Activated CD4-positive, alpha-beta T cell treated with anti-CD3 and anti-CD28 coated beads for 24 hours (primary cell): Measurements from ENCODE around the gene KLF6.
"Not testable (repeated sequence)": the region's sequence is repeated elsewhere in the genome, so short reads cannot be mapped to it uniquely, and the experiment has no call there.

Source experiments
- DNase-seq, 2 donors: peaks; one replicate each; pipeline ENCODE4 v3.0.0-alpha.2; 2020; ENCODE audit warnings: low read depth in 2 of 2

Gene KLF6

DNA sequence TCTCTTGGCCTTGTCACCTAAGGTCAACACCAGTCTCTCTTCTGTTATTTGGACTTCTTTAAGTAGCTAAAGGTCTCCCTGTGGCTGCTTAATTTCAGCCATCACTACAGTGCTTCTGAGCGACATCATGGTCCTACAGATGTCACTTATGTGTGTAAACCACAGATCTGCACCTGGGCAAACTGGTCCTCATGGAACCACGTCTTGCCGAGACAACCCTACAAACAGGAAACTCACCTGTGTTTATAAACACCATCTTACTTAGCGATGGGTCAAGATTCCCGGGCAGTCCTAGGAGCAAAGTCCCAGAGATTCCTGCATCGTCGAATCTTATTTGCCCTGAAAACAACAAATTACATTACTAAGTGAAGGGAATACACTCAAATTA is 27.8 kb downstream of the KLF6 start:
- DNase-seq, result no peak

DNA sequence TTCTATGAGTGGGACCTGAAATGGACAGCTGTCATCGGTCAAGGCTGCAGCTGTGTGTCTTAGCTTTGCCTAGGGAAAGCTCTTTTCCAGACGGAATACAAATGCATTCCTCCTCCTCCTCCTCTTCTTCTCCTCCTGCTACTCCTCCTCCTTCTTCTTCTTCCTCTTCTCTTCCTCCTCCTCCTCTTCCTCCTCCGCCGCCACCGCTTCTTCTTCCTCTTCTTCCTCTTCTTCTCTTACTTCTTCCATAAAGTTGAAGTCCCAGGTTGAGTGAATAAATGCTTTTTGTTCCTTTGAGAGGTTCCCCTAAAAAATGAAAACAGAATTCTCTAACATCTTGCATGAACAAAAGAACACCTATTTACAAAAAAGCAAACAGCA is 28.7 kb downstream of the KLF6 start:
- no peak for DNase-seq

DNA sequence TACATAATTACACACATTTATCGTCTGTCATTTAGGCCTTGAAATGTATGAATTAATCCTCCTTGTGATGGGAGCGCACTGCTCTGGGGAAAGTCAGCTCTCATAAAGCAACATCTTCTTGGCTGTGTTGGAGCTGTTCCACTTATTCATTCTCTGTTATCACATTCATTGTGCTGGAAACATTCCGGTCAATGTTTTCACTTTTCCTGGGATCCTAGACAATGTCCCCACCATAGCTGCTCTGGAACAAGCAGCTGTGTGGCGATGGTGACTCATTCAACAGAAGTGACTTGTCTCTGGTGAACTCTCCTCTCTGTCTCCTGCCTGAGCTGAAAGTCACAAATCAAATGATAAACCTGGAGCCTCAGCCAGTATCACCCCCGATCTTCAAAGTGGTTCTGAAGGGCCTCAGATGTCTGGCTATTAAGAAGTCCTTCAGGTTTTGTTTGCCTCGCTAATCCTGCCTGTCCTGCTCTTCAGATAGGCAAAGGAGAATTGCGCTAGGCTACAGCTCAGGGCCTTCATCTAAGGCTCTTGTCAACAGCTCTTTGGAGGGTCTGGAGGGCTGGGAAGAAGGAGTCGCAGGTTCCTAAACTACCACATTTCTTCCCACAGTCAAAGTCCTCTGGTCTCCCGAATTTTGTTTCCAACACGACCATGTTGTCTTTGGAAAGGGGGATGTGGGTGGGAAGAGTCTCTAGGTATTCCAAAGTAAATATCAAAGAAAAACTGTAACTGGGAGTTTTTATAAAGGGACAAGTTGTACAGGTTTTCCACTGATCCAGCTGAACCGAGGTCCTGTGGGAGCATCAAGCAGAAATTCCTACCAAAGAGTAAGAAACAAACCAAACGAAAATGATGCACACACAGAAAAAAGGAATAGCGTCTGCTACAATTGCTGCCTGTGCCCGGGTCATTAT is 29.3 kb downstream of the KLF6 start:
- DNase-seq, result no peak

DNA sequence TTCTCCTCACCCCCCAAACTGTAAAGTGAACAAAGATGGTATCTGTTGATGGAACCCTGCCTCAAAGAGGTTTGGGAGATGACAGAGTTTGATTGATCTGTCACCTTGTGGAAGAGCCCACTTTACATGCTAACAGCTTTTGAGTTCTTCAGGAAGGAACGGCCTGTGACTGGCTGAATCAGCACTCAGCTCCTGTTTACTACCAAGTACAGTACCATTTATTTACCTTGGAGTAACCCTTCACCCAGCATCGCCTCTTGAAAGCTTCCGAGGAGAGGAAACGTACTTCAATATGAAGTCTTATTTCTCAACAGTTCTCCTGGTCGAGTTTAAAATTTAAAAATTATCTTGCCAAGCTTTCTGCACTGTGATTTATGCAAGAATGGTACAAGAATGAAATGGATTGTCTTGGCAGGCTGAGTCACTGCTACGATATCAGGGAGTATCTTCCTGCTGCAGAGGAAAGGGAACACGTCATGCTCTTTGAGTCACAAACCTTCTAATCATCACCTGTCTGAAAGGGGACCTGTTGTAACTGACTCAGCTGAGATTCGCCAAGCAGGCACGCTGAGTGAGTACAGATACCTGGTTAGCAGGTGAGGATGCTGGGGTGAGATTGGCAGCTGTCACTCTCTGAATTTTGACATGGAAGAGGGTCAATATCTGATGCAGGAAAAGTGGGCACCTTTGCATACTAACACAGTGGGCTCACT is 30.1 kb downstream of the KLF6 start:
- DNase-seq, result no peak

DNA sequence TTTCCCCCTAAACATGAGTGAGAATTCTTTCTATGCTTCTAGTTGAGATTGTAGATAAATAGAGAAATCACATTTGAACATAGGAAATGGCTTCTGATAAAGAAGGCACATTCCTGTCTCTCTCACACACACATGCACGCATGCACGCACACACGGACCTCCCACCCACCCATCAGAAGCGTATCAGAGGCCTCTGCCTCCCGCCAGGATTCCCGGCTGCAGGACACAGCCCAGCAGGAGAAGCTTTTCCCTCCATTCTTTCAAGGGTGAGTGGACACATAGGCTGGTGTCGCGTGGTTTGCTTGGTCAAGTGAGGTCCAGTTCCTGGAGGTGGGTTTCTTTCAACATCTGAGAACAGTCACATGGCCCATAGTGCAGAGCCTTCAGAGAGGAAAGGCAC is 34.2 kb downstream of the KLF6 start:
- no peak for DNase-seq

DNA sequence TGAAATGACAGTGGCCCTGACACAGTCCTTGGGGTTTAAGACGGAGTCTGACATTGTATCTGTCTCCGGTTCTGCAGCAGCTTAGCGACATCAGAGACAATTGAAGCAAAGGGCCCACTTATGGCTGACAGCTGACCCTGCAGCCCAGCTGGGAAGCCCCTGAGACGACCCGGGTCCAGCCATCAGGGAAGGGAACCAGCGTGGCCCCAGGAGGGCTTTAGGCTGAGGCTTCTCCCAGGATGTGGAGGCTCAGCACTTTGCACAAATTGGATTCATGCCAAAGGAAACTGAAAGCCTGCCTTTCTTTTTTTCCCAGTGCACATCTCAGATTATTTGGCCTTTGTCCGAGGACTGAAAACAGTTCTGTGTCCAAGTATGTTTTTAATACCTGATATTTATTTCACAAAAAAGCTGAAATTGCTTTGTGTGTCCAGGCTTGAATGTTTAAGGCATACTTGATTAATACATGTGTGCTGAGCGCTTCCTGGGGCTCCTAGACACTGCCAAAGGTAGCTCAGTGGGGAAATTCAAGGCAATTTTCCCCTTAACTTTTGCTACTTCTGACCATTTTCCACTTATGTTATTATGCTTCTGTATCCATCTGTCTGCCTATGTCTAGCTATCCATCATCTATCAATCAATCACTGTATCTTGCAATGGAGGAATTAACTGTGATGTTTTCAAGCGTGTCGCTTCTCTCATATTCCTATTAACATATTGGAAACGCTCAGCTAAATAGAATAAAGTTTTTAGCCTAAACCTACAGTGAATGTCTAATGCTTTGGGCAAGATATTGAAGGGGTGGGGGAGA is 34.8 kb downstream of the KLF6 start:
- DNase-seq, result no peak

DNA sequence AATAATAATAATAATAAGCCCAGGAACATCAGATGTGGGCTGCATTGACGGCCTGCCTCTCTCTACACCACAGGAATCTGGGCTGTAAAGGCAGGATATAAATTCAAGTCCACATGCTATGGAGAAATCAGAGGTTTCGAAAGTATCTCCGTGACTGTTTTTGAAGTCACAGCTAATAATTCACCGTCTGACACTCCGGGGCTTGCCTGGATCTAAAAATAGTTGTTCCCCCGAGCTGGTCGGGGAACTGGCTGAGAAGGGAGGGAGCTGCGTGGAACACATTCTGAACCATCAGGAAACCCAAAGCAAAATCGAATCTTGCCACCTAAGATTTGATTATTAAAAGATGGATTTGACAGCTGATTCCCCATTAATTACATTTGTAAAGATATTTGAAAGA is 35.4 kb downstream of the KLF6 start:
- no peak for DNase-seq

DNA sequence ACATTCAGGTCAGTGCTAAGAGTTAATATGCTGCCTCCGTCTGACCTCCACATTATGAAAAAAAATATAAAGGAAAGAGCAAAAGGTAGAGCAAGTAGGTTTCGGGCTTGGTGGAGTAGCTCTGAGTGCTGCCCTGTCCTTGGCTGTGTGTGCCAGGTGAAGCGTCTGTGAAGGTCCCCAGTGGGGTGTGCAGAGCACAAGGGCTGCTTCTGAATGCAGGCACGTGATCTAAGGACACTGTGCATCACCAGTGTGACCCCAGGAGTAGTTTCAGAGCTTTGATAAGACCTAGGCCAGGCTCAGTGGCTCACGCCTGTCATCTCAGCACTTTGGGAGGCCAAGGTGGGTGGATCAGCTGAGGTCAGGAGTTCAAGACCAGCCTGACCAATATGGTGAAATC is 36.0 kb downstream of the KLF6 start:
- no peak for DNase-seq

DNA sequence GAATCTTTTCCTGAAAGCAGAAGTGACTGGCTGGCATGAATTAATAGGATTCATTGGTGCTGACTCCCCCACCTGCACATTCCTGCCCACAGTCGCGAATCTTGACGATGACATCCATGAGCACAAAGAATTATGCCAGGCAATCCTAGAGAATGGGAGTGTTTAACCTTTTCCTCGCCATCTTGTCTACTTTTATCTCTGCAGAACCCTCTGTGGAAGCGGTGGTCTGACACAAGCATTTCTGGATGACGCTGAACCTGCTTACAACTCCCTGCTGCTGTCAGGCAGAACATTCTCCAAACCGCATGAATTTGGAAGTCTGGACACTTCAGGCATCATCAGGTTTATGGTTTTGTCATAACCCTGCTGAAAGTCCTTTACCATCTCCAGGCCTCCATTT is 36.5 kb downstream of the KLF6 start:
- DNase-seq, result no peak

DNA sequence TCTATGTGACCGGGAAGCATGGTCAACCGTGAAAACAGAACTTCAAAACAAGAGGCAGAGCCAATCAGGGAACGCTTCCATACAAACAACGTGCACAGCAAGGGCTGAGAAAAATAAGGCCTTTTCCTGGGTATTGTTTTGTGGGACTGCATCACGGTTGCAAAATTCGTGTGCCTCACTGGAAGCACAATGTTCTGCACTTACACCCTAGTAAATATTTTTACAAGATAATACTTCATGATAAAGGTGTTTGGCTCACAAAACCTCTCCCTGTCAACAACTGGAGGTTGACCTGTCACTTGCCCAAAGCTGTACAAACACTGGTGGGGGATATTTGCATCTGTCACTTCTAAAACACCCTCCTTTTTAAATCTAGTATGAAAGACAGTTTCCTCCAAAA is 37.0 kb downstream of the KLF6 start:
- DNase-seq, result no peak

DNA sequence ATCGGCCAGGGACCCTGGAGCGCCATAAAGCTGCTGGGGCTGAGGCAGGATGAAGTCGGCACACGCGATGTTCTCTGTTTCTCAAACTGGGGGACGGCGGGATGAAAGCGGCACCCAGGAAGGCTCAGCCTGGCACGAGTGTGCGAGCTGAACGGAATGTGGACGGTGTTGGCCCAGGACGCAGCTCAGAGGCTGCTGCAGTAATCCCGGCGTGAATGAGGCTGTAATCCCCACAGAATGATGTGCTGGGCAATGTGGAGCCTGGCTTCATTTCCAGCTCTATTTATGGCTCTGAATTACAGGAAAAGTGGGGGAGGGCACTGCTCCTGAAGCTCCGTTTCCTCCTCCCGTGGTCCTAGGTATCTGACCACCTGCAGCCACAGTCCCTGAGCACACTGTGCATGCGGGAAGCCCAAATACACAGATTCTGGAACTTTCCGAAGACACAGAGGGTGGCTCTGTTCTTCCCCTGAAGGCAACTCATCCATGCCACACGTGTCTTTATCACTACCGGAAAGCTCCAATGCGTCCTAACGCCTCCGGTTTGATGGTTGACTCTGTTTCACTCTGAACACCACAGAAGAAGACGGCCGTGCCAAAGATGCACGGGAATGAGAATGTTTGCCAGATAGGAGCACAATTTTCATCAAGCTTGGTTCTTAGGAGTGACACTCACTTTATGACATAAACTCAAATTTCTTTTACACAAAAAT is 37.6 kb downstream of the KLF6 start:
- no peak for DNase-seq

DNA sequence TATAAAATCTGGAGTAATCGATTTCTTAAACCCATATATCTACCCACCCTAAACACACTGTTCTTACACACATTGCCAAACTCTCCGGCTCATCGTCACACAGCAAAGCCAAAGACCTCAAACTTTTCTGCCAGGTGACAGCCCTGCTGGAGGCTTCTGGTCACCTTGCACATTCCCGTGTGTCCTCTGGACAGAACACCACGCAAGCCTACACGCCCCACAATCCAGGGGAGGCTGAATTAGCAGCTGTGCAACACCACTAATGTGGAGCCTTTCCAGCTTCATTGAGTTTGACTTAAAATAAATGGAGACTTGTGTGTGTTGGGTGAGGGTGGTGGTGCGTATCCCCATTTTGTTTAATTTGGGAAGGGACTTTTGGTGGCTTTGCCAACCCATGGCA is 38.4 kb downstream of the KLF6 start:
- DNase-seq, result no peak

DNA sequence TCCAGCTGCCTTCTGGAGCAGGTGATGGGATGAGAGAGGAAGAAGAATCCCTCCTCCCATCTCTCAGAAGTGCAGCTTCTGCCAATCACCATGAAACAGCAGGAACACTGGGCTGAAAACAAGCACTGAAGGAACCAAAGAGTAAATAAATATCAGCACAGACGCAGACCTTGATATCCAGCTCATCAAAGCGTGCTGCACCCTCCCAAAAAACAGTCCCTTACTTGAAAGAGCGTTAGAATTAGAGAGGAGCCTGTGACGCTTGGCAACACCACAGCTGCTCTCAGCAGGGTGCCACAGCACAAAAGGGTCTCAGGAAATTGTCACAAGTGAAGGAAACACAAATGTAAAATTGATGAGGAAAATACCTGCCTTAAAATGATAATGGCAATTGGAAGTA is 39.5 kb downstream of the KLF6 start:
- no peak for DNase-seq

DNA sequence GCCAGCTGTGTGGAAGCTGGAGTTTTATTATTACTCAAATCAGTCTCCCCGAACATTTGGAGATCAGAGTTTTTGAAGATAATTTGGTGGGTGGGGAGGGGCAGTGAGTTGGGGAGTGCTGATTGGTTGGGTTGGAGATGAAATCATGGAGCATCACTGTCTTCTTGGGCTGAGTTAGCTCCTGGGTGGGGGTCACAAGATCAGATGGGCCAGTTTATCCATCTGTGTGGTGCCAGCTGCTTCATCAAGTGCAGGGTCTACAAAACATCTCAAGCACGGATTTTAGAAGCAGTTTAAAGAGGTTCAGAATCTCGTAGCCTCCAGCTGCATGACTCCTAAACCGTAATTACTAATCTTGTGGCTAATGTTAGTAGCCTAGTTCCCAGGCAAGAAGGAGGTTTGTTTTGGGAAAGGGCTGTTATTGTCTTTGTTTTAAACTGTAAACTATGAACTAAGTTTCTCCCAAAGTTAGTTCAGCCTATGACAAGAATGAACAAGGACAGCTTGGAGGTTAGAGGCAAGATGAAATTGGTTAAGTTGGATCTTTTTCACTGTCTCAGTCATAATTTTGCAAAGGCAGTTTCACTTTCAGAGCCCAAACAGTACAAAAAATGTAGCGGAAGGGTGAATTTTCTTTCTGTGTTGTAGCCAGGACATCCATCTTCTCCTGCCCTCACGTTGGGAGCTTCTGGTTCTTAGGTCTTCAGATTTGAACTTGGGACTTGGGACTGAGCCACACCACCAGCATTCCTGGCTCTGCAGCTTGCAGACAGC is 43.1 kb downstream of the KLF6 start:
- DNase-seq, result no peak

DNA sequence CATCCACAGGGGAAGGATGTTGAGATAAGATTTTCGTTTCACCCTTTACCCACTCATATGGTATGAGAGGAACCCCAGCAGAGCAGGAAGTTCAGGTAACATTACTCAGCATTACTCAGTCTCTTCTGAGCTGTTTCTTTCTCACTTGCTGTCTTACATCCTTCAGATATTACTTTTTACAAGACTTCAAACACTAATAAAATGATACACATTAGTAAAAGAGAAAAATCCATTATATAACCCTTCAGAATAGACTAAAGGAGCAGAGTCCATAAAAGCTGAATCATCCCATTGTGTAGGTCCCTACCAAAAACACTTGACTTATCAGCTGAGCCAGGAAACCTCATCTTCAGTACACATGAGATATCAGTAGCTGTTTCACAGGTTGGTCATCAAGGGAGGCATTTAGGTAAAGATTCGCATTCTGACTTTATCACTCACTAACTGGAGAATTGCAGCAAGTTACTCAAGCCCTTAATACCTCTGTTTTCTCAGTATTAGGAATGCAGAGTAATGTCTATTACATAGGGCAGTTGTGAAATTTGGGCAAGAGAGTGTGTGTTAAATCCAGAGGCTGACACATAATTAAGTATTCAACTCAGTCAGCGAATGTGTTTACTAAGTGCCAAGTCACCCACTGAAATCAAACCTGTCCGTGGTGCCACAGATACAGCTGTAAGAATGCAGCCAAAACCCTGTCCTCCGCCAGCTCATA is 44.7 kb downstream of the KLF6 start:
- DNase-seq, result no peak

DNA sequence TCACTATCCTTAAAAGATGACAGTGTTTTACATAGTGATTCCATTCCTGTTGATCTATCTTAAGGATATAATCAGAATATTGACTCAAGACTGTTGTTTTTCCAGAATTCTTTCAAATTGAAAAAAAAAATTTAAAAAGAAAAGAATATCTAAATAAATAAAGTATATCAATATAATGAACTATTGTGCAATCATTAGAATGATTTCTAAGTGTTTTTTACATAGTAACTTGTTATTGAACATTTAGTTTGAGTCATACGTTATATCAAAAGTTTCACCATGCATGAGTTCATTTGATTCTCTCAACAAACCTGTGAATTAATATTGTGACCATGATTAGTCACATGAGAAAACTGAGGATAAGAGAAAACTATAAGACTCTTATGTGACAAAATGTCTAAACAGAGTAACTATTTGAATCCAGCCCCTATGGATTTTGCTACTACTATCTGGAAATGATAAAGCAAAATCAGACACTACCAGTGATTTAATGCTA is 46.1 kb downstream of the KLF6 start:
- no peak for DNase-seq

DNA sequence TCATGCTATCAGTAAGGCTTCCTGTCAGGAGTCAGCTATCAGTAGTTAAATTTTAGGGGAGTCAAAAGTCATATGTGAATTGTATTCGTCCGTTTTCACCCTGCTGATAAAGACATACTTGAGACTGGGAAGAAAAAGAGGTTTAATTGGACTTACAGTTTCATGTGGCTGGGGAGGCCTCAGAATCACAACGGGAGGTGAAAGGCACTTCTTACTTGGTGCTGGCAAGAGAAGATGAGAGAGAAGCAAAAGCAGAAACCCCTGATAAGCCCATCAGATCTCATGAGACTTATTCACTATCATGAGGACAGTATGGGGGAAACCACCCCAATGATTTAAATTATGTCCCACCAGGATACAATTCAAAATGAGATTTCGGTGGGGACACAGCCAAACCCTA is 47.1 kb downstream of the KLF6 start:
- DNase-seq, result no peak

DNA sequence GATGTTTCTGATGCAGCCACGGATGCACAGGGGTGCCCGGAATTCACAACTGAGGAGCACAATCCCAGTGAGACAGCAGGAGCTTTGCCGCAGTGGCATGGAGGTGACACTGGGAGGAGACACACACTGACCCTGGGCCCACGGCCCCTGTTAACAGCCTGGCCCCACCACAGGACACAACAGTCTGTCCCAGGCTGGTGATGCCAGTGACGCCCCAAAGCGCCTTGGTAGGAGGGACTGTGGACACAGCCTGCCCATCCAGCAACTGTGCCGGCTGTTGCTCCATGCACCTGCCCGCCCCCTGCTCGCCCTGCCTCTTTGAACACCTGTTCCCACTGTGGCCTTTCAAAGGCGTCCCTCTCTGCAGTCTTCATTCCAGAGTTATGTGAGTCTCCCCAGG is 49.8 kb downstream of the KLF6 start:
- no peak for DNase-seq

DNA sequence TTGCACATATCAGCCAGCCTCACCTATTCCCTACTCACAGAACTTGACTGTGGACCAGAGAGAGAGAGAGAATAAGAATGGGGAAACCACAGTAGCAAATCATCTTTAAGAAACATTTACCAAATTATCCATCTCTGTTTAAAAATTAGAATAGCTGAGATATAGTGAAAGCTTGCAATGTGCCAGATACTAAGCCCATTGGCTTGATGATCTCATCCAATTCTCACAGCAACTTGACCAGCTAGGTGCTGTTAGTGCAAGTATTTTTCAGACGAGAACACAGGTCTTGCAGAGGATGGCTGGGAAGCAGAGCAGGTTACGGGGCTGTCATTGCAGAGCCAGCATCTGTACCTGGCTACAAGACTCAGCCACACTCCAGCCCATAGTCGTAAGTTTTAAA is 50.9 kb downstream of the KLF6 start:
- DNase-seq, result no peak

DNA sequence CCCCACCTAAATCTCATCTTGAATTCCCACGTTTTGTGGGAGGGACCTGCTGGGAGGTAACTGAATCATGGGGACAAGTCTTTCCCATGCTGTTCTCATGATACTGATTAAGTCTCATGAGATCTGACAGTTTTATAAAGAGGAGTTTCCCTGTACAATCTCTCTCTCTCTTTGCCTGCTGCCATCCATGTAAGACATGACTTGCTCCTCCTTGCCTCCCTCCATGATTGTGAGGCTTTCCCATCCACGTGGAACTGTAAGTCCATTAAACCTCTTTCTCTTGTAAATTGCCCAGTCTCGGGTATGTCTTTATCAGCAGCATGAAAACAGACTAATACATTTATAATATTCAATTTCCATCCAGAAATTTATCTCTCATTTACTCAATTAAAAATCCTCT is 52.8 kb downstream of the KLF6 start:
- DNase-seq, result not testable (repeated sequence)
